ENCODE results near the gene SGCB.

Gene SGCB

DNA sequence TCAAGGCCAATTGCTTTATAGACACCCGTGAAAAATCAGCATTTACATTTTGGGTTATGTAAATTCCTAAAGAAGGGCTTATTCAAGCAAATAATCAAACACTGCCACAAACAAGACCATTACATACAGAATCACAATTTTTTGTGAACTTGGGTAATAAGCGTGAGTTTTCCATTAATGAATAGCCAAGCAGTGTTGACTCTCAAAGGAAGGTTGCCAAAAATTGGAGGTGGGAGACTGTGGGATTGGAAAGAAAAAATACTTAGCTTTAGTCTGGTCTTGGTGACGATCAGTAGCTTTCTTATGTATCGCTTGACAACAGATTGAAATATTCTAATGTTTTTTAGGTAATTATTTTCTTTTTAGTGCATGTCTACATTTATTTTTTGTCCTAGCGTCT is 38.8 kb downstream of the SGCB start:
- Histone ChIP-seq H3K4me3 (ENCODE audit: low read depth, low read length) (no peak overlapping the region), H3K4me1 (ENCODE audit: control insufficient read depth, insufficient read depth, low read length) (peaks cover 6% of the 10 kb centered on the region), H3K27ac (ENCODE audit: low read depth, low read length) (no peak overlapping the region), H3K36me3 (ENCODE audit: control insufficient read depth, insufficient read depth, low read length) (no peaks in the 10 kb centered on the region), H3K9me3 (ENCODE audit: control insufficient read depth, insufficient read depth, low read length) (no peaks in the 10 kb centered on the region), H3K27me3 (ENCODE audit: control insufficient read depth, insufficient read depth, low read length) (no peaks in the 10 kb centered on the region), H3K9ac (ENCODE audit: low read depth, low read length) (no peak overlapping the region)

DNA sequence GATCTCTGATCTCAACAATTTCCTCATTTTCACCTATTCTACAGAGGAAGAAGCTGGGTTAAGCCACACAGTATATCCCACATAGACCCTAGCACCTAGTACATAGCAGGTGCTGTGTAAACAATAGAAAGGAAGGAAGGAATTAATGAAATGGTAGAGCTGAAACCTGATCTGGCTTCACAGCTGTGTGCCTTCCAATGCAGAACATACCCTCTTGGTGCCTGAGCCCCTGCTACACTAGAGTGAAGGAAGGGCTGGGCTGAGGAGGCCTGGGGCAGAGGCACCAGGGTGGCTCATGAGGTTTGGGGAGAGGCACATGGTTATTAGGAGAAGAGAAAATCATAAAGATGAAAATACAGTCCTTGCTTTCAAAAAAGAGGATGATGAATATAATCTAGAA is 39.3 kb downstream of the SGCB start:
- Histone ChIP-seq H3K9ac (ENCODE audit: low read depth, low read length) (no peak overlapping the region), H3K4me3 (ENCODE audit: low read depth, low read length) (no peak overlapping the region), H3K27me3 (ENCODE audit: control insufficient read depth, insufficient read depth, low read length) (no peaks in the 10 kb centered on the region), H3K36me3 (ENCODE audit: control insufficient read depth, insufficient read depth, low read length) (no peaks in the 10 kb centered on the region), H3K9me3 (ENCODE audit: control insufficient read depth, insufficient read depth, low read length) (no peaks in the 10 kb centered on the region), H3K4me1 (ENCODE audit: control insufficient read depth, insufficient read depth, low read length) (peaks cover 6% of the 10 kb centered on the region), H3K27ac (ENCODE audit: low read depth, low read length) (no peak overlapping the region)

DNA sequence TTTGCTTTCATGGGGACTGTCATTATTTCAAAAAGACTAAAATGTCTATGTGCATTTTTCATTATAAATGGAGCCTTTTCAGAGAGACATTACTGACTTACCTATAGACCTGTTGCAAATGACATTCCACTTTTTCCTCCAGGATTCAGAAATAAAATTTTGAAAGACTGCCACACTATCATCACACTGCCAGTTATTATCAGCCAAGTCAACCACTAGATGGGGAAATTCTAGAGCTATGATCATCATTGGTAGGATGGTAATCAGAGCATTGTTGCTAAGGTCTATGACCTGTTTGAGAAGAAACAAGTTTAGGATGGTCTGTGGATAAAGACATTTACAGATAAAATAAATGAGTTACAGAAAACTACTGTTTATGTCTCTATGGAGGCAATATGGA is 40.5 kb downstream of the SGCB start:
- Histone ChIP-seq H3K9ac (ENCODE audit: low read depth, low read length) (no peak overlapping the region), H3K27ac (ENCODE audit: low read depth, low read length) (no peak overlapping the region), H3K36me3 (ENCODE audit: control insufficient read depth, insufficient read depth, low read length) (no peaks in the 10 kb centered on the region), H3K27me3 (ENCODE audit: control insufficient read depth, insufficient read depth, low read length) (no peaks in the 10 kb centered on the region), H3K4me3 (ENCODE audit: low read depth, low read length) (no peak overlapping the region), H3K4me1 (ENCODE audit: control insufficient read depth, insufficient read depth, low read length) (peaks cover 6% of the 10 kb centered on the region), H3K9me3 (ENCODE audit: control insufficient read depth, insufficient read depth, low read length) (no peaks in the 10 kb centered on the region)

DNA sequence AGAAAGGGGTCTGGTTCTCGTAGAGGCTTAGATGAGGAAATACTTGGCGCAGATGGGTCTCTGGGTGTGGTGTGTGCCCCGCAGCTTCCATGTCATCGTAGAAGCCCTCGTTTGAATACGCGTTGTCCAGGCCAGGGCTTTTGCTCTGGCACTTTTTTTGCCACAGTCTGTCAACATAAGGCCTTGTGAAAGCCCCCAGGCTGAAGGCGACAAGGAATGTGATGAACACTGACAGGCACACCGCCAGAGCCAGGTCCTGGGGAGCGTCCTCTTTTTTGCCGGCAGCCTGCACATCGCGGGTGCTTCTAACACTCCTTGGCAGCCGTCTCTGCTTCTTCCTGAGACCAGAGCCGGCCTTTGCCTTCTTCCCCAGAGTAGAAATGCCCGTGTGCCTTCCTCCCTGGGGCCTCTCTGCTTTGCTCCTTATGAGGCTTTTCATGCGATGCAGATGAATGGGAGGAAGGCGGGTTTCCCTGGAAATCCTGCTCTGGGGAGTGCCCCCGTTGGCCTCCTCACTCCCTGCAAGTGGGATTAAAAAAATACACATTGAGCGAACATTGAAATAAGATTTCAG is 42.4 kb downstream of the SGCB start:
- Histone ChIP-seq H3K9me3 (ENCODE audit: control insufficient read depth, insufficient read depth, low read length) (peaks cover 1% of the 10 kb centered on the region), H3K9ac (ENCODE audit: low read depth, low read length) (no peak overlapping the region), H3K4me1 (ENCODE audit: control insufficient read depth, insufficient read depth, low read length) (peaks cover 6% of the 10 kb centered on the region), H3K36me3 (ENCODE audit: control insufficient read depth, insufficient read depth, low read length) (no peaks in the 10 kb centered on the region), H3K4me3 (ENCODE audit: low read depth, low read length) (no peak overlapping the region), H3K27me3 (ENCODE audit: control insufficient read depth, insufficient read depth, low read length) (no peaks in the 10 kb centered on the region), H3K27ac (ENCODE audit: low read depth, low read length) (no peak overlapping the region)
